Thoracic aorta (tissue), 2 donors: ENCODE measurements around the gene ABCA1. TPM values are rescaled to one million over a fixed set of nuclear protein-coding genes. Genes with fewer than 3 reads are reported as not detected.
"Not testable (repeated sequence)": the region's sequence is repeated elsewhere in the genome, so short reads cannot be mapped to it uniquely, and the experiment has no call there.

Source experiments
- ATAC-seq: fragments of 150-250 bp; one replicate; pipeline ENCODE4 v1.8.0; 2017; ENCODE audit warnings: low read depth; ENCODE audit not compliant: insufficient number of reproducible peaks, low FRiP score
- DNase-seq: peaks from one replicate; pipeline ENCODE4 v3.0.0-alpha.2; 2020; ENCODE audit warnings: low spot score
- H3K27ac ChIP-seq, 2 donors: fragments of 200-600 bp; sonication (generic); 1 replicate in 1 of 2; 2 replicates in 1 of 2; pipeline ENCODE4 v1.5.1; 2016; ENCODE audit warnings: mild to moderate bottlenecking in 2 of 2, moderate library complexity in 2 of 2
- H3K27me3 ChIP-seq: fragments of 200-600 bp; sonication (generic); replicated peaks from 2 replicates; pipeline ENCODE4 v1.6.0; 2016; ENCODE audit warnings: mild to moderate bottlenecking; ENCODE audit not compliant: insufficient read depth
- H3K36me3 ChIP-seq: fragments of 200-600 bp; sonication (generic); one replicate; pipeline ENCODE4 v1.5.1; 2016
- H3K4me1 ChIP-seq, 2 donors: fragments of 200-600 bp; sonication (generic); 1 replicate in 1 of 2; 2 replicates in 1 of 2; pipeline versions ENCODE4 v1.5.1 to v1.6.0; 2016; ENCODE audit warnings: low read depth in 2 of 2, mild to moderate bottlenecking in 1 of 2; ENCODE audit not compliant: control insufficient read depth in 1 of 2
- H3K4me3 ChIP-seq: fragments of 200-600 bp; sonication (generic); 2 replicates; pipeline ENCODE4 v1.5.1; 2016; ENCODE audit warnings: mild to moderate bottlenecking
- H3K9me3 ChIP-seq: fragments of 200-600 bp; sonication (generic); 2 replicates; pipeline ENCODE4 v1.5.1; 2016
- CTCF ChIP-seq: fragments of 200-600 bp; sonication (generic); IDR thresholded peaks from one replicate; pipeline ENCODE4 v1.5.1; 2019; ENCODE audit warnings: antibody characterized with exemption
- total RNA-seq, 2 donors: library from RNA; depleted of rRNA; stranded (reverse); fragments of >200 nt; gene quantifications; one replicate each; pipeline versions ENCODE4 v1.1.0 to v1.2.3, GENCODE V29; 2016

The ABCA1 gene
- total RNA-seq, 2 donors from 2014 or later: 48.1 to 79.7 TPM

- Histone ChIP-seq H3K36me3 (no peaks in the 10 kb centered on the region), H3K27ac (no peak overlapping the region), H3K4me3 (no peak overlapping the region), H3K9me3 (no peaks in the 10 kb centered on the region), H3K4me1 (no peaks in the 10 kb centered on the region), H3K27me3 (no peaks in the 10 kb centered on the region)
- no peak for DNase-seq
- ATAC-seq: no peak
- no peak for TF ChIP-seq CTCF
Observed at GRCh38 chr9:104941597-104941996, 13.6 kb upstream of the ABCA1 start.

GRCh38 chr9:104936291-104936690 is 8.3 kb upstream of the ABCA1 start:
- H3K27ac ChIP-seq: no peak overlapping the region
- TF ChIP-seq CTCF: no peak
- H3K9me3 ChIP-seq: no peaks in the 10 kb centered on the region
- ATAC-seq: no peak
- H3K27me3 ChIP-seq: no peaks in the 10 kb centered on the region
- no peak overlapping the region for H3K4me3 ChIP-seq
- no peaks in the 10 kb centered on the region for H3K36me3 ChIP-seq
- no peaks in the 10 kb centered on the region for H3K4me1 ChIP-seq
- no peak for DNase-seq

- DNase-seq, H3K36me3 ChIP-seq, H3K4me3 ChIP-seq, ATAC-seq, H3K4me1 ChIP-seq, H3K27me3 ChIP-seq, H3K27ac ChIP-seq, H3K9me3 ChIP-seq: not testable (repeated sequence)
Observed at GRCh38 chr9:104935501-104935810, 7.5 kb upstream of the ABCA1 start.

GRCh38 chr9:104934691-104935500 is 6.9 kb upstream of the ABCA1 start:
- Histone ChIP-seq H3K27ac (no peak overlapping the region), H3K27me3 (no peaks in the 10 kb centered on the region), H3K36me3 (no peaks in the 10 kb centered on the region), H3K4me3 (no peak overlapping the region), H3K9me3 (no peaks in the 10 kb centered on the region), H3K4me1 (no peaks in the 10 kb centered on the region)
- ATAC-seq (no peak), DNase-seq (no peak)
- TF ChIP-seq CTCF: no peak

- not testable (repeated sequence) for H3K27ac ChIP-seq, DNase-seq, H3K9me3 ChIP-seq, H3K4me3 ChIP-seq, H3K36me3 ChIP-seq, H3K27me3 ChIP-seq, ATAC-seq, H3K4me1 ChIP-seq
Observed at GRCh38 chr9:104933091-104933490, 5.1 kb upstream of the ABCA1 start.

GRCh38 chr9:104931256-104931655 is 3.3 kb upstream of the ABCA1 start:
- H3K4me3 ChIP-seq: no peak overlapping the region
- DNase-seq (no peak), ATAC-seq (no peak)
- H3K4me1 ChIP-seq: peaks cover 2 to 5% of the 10 kb centered on the region in 2 donors
- H3K27ac ChIP-seq: no peak overlapping the region
- H3K9me3 ChIP-seq: no peaks in the 10 kb centered on the region
- no peak for TF ChIP-seq CTCF
- no peaks in the 10 kb centered on the region for H3K36me3 ChIP-seq
- H3K27me3 ChIP-seq: no peaks in the 10 kb centered on the region
